ENCODE data around the gene OLFM4.

DNA sequence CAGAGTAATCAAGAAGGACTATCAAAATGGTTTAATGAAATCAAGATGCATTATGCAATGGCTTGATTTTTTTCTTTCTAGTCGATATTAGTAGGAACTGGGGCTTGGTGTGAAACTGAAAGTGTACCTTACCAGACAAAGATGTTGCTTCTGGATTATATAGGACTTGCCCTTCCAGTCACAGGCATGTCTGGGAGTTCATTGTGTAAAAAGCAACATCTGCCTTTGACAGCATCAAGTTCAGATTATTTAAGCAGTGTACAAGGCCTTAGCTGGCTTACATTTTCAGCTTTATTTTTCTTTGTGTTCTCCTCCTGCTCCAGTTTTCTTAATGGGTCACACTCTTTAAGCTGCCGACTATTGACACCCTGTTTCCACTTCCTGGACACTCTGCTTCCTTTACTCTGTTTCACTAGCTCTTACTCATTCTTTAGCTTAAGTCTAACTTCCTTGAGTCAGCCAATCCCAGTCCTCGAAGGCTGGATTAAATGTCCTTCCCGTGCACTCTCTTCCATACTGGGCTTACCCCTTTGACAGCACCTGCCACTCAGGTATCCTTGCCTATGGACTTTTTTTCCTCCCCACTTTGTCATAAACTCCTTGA is 29.4 kb upstream of the OLFM4 start:
- TF ChIP-seq, protein P1, sequence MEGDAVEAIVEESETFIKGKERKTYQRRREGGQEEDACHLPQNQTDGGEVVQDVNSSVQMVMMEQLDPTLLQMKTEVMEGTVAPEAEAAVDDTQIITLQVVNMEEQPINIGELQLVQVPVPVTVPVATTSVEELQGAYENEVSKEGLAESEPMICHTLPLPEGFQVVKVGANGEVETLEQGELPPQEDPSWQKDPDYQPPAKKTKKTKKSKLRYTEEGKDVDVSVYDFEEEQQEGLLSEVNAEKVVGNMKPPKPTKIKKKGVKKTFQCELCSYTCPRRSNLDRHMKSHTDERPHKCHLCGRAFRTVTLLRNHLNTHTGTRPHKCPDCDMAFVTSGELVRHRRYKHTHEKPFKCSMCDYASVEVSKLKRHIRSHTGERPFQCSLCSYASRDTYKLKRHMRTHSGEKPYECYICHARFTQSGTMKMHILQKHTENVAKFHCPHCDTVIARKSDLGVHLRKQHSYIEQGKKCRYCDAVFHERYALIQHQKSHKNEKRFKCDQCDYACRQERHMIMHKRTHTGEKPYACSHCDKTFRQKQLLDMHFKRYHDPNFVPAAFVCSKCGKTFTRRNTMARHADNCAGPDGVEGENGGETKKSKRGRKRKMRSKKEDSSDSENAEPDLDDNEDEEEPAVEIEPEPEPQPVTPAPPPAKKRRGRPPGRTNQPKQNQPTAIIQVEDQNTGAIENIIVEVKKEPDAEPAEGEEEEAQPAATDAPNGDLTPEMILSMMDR (IDR thresholded peaks at IDR 0.05), result no peak
- no peak for TF ChIP-seq POLR2A (IDR thresholded peaks at IDR 0.05)

Measured in uterus (tissue), 2 donors.